Activated CD8-positive, alpha-beta memory T cell treated with anti-CD3 and anti-CD28 coated beads for 24 hours (primary cell): Measurements from ENCODE around the gene SHB.
"Not testable (repeated sequence)": the region's sequence is repeated elsewhere in the genome, so short reads cannot be mapped to it uniquely, and the experiment has no call there.

Source experiments
- DNase-seq: peaks from one replicate; pipeline ENCODE4 v3.0.0-alpha.2; 2020

The SHB gene

GRCh38 chr9:38061326-38061977, 7.6 kb downstream of the SHB start:
- no peak for DNase-seq

- no peak for DNase-seq
Observed at GRCh38 chr9:38060681-38061080, 8.3 kb downstream of the SHB start.

GRCh38 chr9:38059233-38059936, 9.6 kb downstream of the SHB start:
- DNase-seq, result no peak

GRCh38 chr9:38058452-38059232, 10.4 kb downstream of the SHB start:
- DNase-seq, result no peak

- DNase-seq, result no peak
Observed at GRCh38 chr9:38057416-38058195, 11.4 kb downstream of the SHB start.

GRCh38 chr9:38054653-38055052, 14.4 kb downstream of the SHB start:
- no peak for DNase-seq

- no peak for DNase-seq
Observed at GRCh38 chr9:38053697-38054461, 15.1 kb downstream of the SHB start.

- no peak for DNase-seq
Observed at GRCh38 chr9:38051780-38052546, 17.1 kb downstream of the SHB start.

- DNase-seq, result no peak
Observed at GRCh38 chr9:38048316-38048969, 20.6 kb downstream of the SHB start.

GRCh38 chr9:38047301-38048251, 21.5 kb downstream of the SHB start:
- DNase-seq, result no peak

- DNase-seq, result no peak
Observed at GRCh38 chr9:38046661-38047300, 22.2 kb downstream of the SHB start.

- DNase-seq, result not testable (repeated sequence)
Observed at GRCh38 chr9:38045939-38046338, 23.1 kb downstream of the SHB start.

- DNase-seq, result no peak
Observed at GRCh38 chr9:38044706-38045105, 24.3 kb downstream of the SHB start.

- DNase-seq, result no peak
Observed at GRCh38 chr9:38043931-38044623, 24.9 kb downstream of the SHB start.

- DNase-seq, result no peak
Observed at GRCh38 chr9:38042626-38043357, 26.2 kb downstream of the SHB start.

GRCh38 chr9:38041564-38042243, 27.3 kb downstream of the SHB start:
- DNase-seq, result no peak
